Gastroesophageal sphincter (tissue), 3 donors: ENCODE results near the gene CCDC92B.

Source experiments
- CTCF ChIP-seq, 4 experiments: fragments of 200-600 bp in 2 of 4; fragments of 450-650 bp in 2 of 4; sonication (generic) in 1 of 4; IDR thresholded peaks; one replicate each; pipeline ENCODE4 v1.5.1; 2017 to 2019; ENCODE audit warnings: antibody characterized with exemption in 4 of 4, mild to moderate bottlenecking in 2 of 4, moderate library complexity in 2 of 4
- POLR2AphosphoS5 ChIP-seq: sonication (generic); formaldehyde crosslinking; IDR thresholded peaks from one replicate; pipeline ENCODE4 v1.6.1; 2017; ENCODE audit warnings: antibody characterized with exemption

- TF ChIP-seq CTCF (IDR thresholded peaks at IDR 0.05) (no peak), POLR2AphosphoS5 (no peak)
Observed at GRCh38 chr17:2792366-2793169, 43.1 kb upstream of the CCDC92B start.
